Activated CD4-positive, alpha-beta T cell treated with anti-CD3 and anti-CD28 coated beads for 24 hours (primary cell): ENCODE results near the gene FCN3.
A peak's percentile ranks its signal among the peaks of the same experiment; 100 is the strongest.

ENCODE experiments used
- DNase-seq, 2 donors: peaks; one replicate each; pipeline ENCODE4 v3.0.0-alpha.2; 2020; ENCODE audit warnings: low read depth in 2 of 2

Gene FCN3

DNA sequence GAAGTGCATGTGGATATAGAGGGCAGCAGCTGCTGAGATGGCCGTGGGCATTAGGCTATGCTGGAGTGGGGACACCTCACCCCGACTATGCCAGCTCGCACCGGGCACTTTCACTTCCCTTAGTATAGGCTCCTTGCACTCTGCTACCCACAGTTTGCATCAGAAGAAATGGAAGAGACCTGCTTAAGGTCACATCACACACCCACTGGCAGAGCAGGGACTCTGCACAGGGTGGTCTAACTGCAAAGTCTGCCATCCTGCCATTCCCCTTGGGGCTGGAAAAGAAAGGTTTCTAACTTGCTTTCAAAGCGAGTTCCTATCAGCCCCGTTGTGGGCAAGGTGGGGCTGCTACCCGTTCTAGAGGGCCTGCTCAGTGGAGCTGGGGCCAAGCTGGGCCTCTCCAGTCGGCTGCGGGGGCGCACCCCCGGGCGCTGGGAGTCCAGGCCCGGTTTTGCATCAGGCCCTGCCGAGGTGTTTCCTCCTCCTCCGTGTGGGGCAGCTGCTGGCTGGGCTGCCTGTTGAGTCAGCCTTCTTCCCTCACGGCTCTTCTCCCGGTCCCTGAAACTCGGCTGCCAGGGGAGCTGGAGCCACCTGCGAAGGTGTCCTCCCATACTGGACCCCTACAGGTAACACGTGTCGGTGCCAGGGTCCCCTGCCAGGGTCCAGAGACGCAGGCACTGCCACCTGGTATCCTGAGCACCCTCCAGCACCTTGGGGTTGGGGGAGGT is 32.9 kb downstream of the FCN3 start, which contains the start of gene SYTL1:
Gene SYTL1 (plus strand): TSS at position 498 of the 728 bp plus-strand sequence. CDS start 3,313 bp downstream, outside the sequence.
- DNase-seq: no peak

DNA sequence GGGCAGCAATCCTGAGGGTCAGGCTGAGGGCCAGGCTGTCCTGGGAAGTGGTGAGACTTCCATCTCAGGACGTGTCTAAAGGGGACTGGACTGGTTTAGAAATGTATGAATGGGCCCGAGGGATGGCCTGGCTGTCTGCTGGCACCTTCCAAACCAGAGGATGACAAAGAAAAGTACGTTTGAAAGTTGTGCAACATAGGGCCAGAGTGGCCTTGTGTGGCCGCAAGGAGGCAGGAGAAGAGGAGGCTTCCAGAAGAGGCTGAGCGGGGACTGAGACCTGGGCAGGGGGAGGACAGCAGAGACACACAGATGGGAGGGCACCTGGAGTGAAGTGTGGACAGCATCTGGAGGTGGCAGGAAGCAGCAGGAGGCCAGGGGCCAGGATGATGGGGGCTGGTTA is 35.4 kb downstream of the FCN3 start:
- DNase-seq: no peak

DNA sequence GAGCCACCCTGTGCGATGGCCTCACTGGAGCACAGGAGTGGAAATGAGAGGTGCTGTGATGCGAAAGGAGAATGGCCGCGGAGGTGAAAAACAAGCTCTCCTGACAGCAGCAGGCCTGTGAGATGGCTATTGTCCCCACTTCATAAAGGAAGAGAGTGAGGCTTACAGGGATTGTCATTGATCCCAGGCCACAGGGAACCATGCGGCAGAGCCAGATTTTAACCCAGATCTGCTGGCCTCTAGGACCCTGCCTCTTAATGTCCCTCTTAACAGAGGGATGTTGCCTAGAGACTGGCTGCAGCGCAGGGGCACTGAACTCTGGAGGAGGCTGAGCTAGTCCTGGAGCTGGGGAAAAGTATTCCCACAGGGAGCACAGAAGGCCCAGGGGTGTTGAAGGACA is 35.9 kb downstream of the FCN3 start:
- DNase-seq: no peak

DNA sequence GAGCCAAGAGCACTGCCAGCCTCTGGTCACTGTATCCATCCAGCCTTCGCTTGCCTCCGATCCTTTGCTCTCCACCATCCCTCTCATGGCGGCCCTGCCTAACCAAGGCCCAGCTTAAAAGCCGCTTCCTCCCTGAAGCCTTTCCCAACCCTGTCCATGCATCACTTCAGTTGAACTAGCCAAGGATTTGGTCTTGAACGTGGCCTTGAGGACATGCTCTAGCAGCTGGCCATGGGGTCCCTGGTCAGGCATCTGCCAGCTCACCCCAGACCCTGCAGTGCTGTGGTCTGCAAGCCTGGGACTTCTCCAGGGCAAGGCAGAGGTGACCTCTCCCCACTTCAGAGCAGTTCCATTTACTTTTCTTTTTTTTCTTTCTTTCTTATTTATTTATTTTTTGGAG is 37.9 kb downstream of the FCN3 start:
- no peak for DNase-seq

DNA sequence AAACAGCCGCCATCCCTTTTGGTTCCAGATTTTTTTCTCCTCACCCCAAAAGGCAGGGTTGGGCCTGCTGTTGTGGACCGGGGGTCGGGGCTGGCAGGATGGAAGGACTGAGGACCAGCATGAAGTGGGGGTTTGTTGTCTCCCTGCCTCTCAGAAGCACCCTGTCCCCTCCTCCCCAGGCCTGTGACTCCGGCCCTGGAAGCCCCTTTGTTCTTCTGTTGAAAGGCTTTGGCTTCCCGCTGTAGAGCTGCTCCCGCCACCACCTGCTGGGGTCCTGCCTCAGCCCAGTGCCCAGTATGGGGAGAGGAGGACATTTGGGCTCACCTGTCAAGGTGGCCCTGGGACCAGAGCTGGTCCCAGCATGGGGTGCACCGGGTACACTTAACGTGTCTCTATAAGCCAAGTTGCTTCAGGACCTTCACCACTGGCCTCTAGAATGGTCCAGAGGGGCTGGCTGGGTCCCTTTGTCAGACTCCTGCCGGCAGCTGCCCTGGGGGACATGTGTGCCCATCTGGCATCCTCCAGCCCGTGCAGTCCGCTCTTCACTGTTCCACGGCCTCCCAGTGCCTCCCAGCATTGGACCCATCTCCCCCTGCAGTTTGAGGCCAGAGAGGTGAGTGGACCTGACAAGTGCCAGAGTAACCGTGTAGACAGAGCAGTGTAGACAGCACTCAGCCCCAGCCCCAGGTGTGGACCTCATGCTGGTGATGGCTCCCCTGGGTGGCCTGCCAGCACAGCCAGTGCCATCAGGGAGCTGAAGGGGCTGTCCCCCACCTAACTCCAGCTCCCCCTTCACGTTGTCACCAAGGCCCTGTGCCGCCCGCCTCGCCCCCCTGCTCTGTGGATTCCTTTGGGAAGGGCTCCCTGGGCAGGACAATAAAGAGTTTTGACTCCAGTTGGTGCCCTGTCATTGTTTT is 38.9 kb downstream of the FCN3 start:
- DNase-seq: no peak

DNA sequence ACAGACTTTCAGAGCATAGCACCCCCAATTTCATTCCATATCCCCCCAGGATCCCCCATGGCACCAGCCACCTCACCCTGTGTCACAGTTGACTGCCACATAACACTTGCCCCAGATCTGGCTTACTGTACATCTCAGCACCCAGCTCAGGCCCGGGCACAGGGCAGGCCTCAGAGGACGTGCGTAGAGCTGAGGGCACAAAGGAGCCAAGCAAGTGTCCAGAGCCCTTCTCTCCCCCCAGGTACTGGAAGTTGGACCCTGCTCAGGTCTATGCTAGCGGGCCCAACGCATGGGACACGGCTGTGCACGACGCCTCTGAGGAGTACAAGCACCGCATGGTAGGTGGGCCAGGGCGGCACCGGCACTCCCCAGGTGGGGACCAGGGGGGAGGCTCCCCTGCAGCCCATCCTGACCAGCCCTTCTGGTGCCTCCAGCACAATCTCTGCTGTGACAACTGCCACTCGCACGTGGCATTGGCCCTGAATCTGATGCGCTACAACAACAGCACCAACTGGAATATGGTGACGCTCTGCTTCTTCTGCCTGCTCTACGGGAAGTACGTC is 40.8 kb downstream of the FCN3 start:
- no peak for DNase-seq

DNA sequence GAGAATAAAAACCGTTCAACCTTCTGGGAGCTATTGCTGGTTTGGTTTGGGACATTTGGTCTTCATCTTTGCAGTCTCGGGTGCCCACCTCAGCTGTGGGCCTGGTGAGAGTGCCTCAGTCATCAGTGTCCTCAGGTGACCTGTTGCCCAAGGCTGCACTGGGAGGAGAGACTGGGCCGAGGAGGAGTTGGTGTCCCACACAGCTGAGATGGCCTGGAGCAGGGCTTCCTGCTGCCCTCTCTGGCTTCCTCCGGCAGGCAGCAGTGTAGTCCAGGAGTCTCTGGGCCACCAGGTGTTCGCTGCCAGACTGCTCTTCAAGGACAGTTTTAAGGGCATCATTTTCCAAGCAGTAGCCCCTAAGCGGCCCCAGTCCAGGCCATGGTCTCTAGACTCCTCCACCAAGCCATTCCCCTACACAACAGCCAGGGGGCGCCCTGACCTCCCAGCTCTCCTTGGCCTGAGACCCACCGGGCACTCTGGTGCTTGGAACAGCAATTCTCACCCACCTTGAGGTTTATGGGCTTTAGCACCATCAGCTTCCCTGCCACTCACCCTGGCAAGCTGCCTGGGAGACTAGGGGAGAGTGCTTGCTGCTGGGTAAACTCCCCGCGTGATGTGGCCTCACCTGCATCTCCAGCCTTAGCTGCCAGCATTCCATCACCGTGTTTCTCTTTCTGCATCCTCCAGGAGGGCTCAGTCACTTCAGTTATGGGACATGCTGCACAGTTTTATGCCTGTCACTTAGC is 41.9 kb downstream of the FCN3 start:
- DNase-seq: no peak

DNA sequence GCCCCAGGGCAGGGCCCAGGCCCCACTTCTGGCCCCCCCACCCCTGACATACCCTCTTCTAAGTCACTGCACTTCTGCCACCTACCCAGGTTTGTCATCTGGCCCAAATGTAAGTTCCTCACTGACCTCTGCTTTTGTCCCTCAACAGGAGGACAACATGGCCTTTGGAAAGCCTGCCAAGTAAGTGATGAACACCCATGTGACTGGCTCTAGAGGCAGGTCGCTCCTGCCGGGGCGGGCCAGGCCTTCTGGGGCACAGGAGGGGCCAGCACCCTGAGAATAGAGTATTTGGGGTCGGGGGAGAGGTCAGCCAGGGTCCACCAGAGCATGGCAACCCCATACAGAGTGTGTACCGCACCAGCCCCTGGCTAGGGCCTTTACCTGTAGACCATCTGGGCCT is 42.7 kb downstream of the FCN3 start:
- no peak for DNase-seq

DNA sequence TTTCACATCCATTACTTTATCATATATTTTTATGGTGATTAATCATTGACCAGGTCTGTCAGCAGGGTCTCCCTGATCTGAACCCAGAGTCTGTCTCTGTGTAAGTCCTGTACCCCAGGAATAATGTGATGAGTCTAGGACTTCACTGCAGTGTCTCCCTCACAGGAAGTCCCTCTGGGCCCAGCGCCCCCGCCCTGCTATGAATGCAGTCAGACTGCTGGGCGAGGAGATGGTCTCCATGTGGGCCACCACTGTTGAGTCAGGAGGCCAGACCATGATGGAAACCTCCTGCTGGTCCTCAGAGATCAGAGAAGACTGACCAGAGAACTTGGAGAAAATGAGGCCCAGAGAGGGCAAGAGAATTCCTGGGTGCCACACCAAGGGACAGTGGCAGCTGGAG is 43.2 kb downstream of the FCN3 start:
- DNase-seq: no peak

DNA sequence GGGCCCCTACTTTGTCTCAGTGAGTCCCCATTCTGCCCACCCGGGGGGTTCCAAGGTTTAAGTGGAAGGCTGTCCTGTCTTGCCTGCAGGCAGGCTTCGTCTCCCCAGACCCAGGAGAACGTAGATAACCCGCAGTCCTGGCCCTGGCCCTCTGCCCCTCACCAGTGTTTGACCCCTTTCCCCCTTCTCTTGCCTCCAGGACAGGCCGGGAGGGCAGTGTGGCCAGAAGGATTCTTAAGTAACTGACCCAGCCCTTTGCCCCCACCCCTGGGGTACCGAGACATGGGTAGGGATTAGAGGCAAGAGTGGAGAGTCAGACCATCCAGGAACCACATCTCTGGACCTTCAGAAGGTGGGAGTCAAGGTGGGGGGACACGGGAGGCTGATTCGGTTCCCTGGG is 43.8 kb downstream of the FCN3 start:
- no peak for DNase-seq

DNA sequence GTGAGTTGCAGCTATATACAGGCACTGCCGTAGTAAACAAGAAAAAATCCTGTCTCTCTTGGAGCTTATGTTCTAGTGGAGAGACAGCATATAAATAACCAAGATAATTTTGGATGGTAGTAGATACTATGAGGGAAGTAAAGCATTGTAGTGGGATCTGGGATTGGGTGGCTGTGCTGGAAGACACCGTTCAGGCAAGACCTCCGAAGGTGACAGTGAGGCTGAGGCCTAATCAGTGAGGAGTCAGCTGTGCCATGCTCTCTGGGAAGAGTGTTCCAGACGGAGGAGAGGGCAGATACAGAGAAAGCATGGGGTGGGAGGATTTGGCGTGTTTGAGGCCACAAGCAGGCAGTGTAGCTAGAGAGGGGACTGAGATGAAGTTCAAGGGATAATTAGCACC is 46.7 kb downstream of the FCN3 start:
- DNase-seq: no peak

DNA sequence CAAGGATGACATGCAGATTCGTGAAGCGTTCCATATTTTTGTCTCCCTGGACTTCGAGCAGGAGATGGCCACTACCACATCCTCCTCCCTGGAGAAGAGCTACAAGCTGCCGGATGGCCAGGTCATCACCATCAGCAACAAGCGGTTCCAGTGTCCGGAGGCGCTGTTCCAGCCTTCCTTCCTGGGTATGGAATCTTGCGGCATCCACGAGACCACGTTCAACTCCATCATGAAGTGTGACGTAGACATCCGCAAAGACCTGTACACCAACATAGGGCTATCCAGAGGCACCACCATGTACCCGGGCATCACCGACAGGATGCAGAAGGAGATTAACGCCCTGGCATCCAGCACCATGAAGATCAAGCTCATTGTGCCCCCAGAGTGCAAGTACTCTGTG is 49.3 kb downstream of the FCN3 start:
- no peak for DNase-seq

DNA sequence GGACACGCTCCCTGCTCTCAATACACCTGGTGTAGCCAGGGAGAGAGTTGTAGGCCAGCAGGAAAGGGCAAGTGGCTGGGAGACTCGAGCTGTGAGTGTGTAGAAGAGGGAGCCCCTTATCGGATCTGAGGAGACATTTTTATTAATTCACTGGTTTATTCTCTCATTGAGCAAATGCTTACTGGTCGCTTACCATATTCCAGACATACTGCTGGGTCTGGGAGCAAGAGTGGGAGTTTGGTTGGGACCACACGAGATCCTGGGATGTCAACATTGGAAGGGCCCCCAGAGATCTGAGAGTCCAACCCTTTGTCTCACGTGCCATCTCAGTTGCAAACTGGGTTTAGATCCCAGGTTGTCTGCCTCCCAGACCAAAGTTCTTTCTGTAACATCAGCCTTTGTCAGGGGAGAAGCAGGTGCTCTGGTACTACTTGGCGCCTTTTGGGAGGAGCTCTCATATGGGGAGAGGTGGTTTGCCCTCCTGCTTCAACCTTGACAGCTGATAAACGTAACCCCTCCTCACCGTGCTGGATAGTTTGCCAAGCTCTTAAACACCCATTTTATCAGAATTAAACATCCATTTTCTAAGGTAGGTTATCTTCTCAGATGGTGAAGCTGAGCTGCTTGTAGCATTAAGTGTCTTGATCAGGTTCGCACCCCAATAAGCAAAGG is 51.9 kb downstream of the FCN3 start:
- DNase-seq: no peak

DNA sequence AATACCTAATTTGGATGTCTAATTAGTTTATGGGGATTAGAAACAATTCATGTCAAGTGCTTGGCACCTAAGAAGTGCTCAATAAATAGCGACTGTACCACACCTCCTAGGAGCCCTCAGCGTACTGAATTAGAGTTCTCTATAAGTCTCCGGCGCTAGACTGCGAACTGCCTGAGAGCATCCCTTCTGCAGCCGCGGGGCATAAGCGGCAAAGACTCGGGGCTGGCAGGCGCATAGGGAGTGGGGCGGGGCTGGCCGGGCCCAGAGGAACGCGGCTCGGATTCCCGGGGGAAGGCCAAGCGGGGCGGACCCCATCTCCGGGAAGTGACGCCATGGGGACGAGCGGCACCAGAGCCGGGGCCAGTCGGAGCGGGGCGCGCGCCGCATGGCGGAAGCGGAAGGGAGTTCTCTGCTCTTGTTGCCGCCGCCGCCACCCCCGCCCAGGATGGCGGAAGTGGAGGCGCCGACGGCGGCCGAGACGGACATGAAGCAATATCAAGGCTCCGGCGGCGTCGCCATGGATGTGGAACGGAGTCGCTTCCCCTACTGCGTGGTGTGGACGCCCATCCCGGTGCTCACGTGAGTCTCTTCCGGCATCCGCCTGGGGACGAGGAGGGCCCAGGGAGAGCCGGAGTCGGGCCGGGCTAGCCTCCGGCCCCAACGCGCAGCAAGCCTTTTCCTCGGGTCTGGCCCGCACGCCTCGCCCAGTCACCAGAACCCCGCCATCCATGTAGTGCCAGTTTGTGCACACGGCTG is 52.6 kb downstream of the FCN3 start, which contains the start of gene TMEM222:
Gene TMEM222 (plus strand): TSS at position 351 of the 756 bp plus-strand sequence. CDS start 35 bp downstream, at position 386.
- peak; percentile 95 to 96 for DNase-seq
